ENCODE results near the gene TMEM154. TPM values are rescaled to one million over a fixed set of nuclear protein-coding genes. Genes with fewer than 3 reads are reported as not detected.

TMEM154 gene
- total and polyA plus RNA-seq, 10 donors, result 5.0 to 72.3 (median 27.4) TPM

GRCh38 chr4:152697284-152698088 lies 17.7 kb upstream of the TMEM154 start:
- WGBS, 5 donors, result 54 to 82% (median 74%) methylated on average over 3 of the region's 3 CpGs
- intact Hi-C loops (cut with DNase I; ENCODE audit: low total_unique reads), result no loop called here
- Histone ChIP-seq H3K9me3 (no peaks in the 10 kb centered on the region), H3K27me3 (replicated peaks in 1 of 7) (no peaks in the 10 kb centered on the region), H3K36me3 (no peaks in the 10 kb centered on the region), H3K4me1 (peaks cover 0 to 17% (median 10%) of the 10 kb centered on the region in 6 donors), H3K4me3 (no peak overlapping the region), H3K27ac (peak overlapping the region in 4 of 8 donors; percentile 66 to 73 (median 70))
- TF ChIP-seq, protein P1, sequence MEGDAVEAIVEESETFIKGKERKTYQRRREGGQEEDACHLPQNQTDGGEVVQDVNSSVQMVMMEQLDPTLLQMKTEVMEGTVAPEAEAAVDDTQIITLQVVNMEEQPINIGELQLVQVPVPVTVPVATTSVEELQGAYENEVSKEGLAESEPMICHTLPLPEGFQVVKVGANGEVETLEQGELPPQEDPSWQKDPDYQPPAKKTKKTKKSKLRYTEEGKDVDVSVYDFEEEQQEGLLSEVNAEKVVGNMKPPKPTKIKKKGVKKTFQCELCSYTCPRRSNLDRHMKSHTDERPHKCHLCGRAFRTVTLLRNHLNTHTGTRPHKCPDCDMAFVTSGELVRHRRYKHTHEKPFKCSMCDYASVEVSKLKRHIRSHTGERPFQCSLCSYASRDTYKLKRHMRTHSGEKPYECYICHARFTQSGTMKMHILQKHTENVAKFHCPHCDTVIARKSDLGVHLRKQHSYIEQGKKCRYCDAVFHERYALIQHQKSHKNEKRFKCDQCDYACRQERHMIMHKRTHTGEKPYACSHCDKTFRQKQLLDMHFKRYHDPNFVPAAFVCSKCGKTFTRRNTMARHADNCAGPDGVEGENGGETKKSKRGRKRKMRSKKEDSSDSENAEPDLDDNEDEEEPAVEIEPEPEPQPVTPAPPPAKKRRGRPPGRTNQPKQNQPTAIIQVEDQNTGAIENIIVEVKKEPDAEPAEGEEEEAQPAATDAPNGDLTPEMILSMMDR (IDR thresholded peaks at IDR 0.05 in 8 of 11, conservative IDR thresholded peaks at IDR 0.05 in 3 of 11), result no peak
- TF ChIP-seq POLR2AphosphoS5 (IDR thresholded peaks at IDR 0.05) (no peak), POLR2A (IDR thresholded peaks at IDR 0.05) (no peak)
- DNase-seq, result no peak

GRCh38 chr4:152696764-152697261 lies 17.0 kb upstream of the TMEM154 start:
- Histone ChIP-seq H3K4me3 (no peak overlapping the region), H3K36me3 (no peaks in the 10 kb centered on the region), H3K27ac (peak overlapping the region in 4 of 8 donors; percentile 66 to 73 (median 70)), H3K4me1 (peaks cover 0 to 17% (median 10%) of the 10 kb centered on the region in 6 donors), H3K9me3 (no peaks in the 10 kb centered on the region), H3K27me3 (replicated peaks in 1 of 7) (no peaks in the 10 kb centered on the region)
- intact Hi-C loops (cut with DNase I; ENCODE audit: low total_unique reads), result no loop called here
- TF ChIP-seq, protein P1 (IDR thresholded peaks at IDR 0.05 in 8 of 11, conservative IDR thresholded peaks at IDR 0.05 in 3 of 11), result no peak
- TF ChIP-seq POLR2A (IDR thresholded peaks at IDR 0.05), result peak in 1 of 3 donors; percentile 6
- peak in 1 of 3 donors; percentile 53 for TF ChIP-seq POLR2AphosphoS5 (IDR thresholded peaks at IDR 0.05)
- DNase-seq, result no peak
- 40 to 57% (median 52%) methylated on average over 5 of the region's 5 CpGs for WGBS, 5 donors

DNA sequence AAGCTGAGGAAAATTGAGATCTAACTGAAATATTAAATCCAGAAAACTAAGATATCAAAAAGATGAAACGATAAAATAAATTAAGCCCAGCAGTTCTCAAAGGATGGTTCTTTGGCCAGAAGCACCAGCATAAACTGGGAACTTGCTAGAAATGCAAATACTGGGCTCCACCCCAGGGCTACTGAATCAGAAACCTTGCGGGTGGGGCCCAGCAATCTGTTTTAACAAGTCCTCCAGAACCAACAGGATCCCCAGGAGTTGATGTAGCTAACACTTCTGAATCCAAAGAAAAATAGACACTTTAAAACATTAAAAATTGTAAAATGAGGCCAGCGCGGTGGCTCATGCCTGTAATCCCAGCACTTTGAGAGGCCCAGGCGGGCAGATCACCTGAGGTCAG lies 14.1 kb upstream of the TMEM154 start:
- no peak overlapping the region for H3K4me3 ChIP-seq
- H3K27ac ChIP-seq, result no peak overlapping the region
- H3K36me3 ChIP-seq, result no peaks in the 10 kb centered on the region
- TF ChIP-seq, protein P1 (IDR thresholded peaks at IDR 0.05 in 8 of 11, conservative IDR thresholded peaks at IDR 0.05 in 3 of 11), result no peak
- TF ChIP-seq POLR2AphosphoS5 (IDR thresholded peaks at IDR 0.05) (no peak), POLR2A (IDR thresholded peaks at IDR 0.05) (no peak)
- no peak for DNase-seq
- 90 to 96% (median 94%) methylated on average over 5 of the region's 5 CpGs for WGBS, 5 donors
- H3K9me3 ChIP-seq, result no peaks in the 10 kb centered on the region
- H3K4me1 ChIP-seq, result peaks cover 0 to 27% (median 11%) of the 10 kb centered on the region in 6 donors
- no peaks in the 10 kb centered on the region for H3K27me3 ChIP-seq (replicated peaks in 1 of 7)
- intact Hi-C loops (cut with DNase I; ENCODE audit: low total_unique reads), result no loop called here

GRCh38 chr4:152691761-152692160 lies 12.0 kb upstream of the TMEM154 start:
- WGBS, 5 donors, result 81 to 97% (median 93%) methylated on average over 1 of the region's 1 CpG
- intact Hi-C loops (cut with DNase I; ENCODE audit: low total_unique reads), result no loop called here

More at GRCh38 chr4:152691761-152692160, 12.0 kb upstream of the TMEM154 start:
- no peak for DNase-seq
- H3K27ac ChIP-seq, result no peak overlapping the region
- H3K4me3 ChIP-seq, result no peak overlapping the region
- H3K4me1 ChIP-seq, result peaks cover 0 to 28% (median 2%) of the 10 kb centered on the region in 6 donors
- no peaks in the 10 kb centered on the region for H3K9me3 ChIP-seq
- TF ChIP-seq POLR2AphosphoS5 (IDR thresholded peaks at IDR 0.05) (no peak), POLR2A (IDR thresholded peaks at IDR 0.05) (no peak)
- TF ChIP-seq, protein P1 (IDR thresholded peaks at IDR 0.05 in 8 of 11, conservative IDR thresholded peaks at IDR 0.05 in 3 of 11), result no peak
- H3K36me3 ChIP-seq, result no peaks in the 10 kb centered on the region
- H3K27me3 ChIP-seq (replicated peaks in 1 of 7), result no peaks in the 10 kb centered on the region

Data from spleen (tissue), 11 donors.